ENCODE data around the gene PLA2G4A.

The PLA2G4A gene

GRCh38 chr1:186978596-186979556, 150.1 kb downstream of the PLA2G4A start:
- DNase-seq: no peak

- DNase-seq: no peak
Measured at GRCh38 chr1:186980400-186980799, 151.7 kb downstream of the PLA2G4A start.

GRCh38 chr1:186982116-186982515, 153.4 kb downstream of the PLA2G4A start:
- DNase-seq: no peak

GRCh38 chr1:186983327-186983726, 154.6 kb downstream of the PLA2G4A start:
- DNase-seq: no peak

GRCh38 chr1:186984959-186985358, 156.2 kb downstream of the PLA2G4A start:
- DNase-seq: no peak

- DNase-seq: peak in 1 of 2 donors; percentile 84
Measured at GRCh38 chr1:186985889-186986491, 157.2 kb downstream of the PLA2G4A start.

GRCh38 chr1:186987065-186987464, 158.3 kb downstream of the PLA2G4A start:
- no peak for DNase-seq

GRCh38 chr1:186987769-186988168, 159.0 kb downstream of the PLA2G4A start:
- no peak for DNase-seq

GRCh38 chr1:186993996-186994395, 165.2 kb downstream of the PLA2G4A start:
- DNase-seq: no peak

- DNase-seq: no peak
Measured at GRCh38 chr1:186994897-186995296, 166.1 kb downstream of the PLA2G4A start.

- no peak for DNase-seq
Measured at GRCh38 chr1:186996816-186997215, 168.1 kb downstream of the PLA2G4A start.

GRCh38 chr1:186997877-186998276, 169.1 kb downstream of the PLA2G4A start:
- no peak for DNase-seq

GRCh38 chr1:186999506-186999905, 170.8 kb downstream of the PLA2G4A start:
- DNase-seq: no peak

GRCh38 chr1:187001198-187001889, 172.6 kb downstream of the PLA2G4A start:
- DNase-seq: no peak

- DNase-seq: no peak
Measured at GRCh38 chr1:187003353-187003752, 174.6 kb downstream of the PLA2G4A start.

GRCh38 chr1:187006896-187007295, 178.1 kb downstream of the PLA2G4A start:
- no peak for DNase-seq

- DNase-seq: no peak
Measured at GRCh38 chr1:187009320-187009719, 180.6 kb downstream of the PLA2G4A start.

- no peak for DNase-seq
Measured at GRCh38 chr1:187010571-187011309, 182.0 kb downstream of the PLA2G4A start.

GRCh38 chr1:187013582-187014200, 184.9 kb downstream of the PLA2G4A start:
- DNase-seq: no peak

- no peak for DNase-seq
Measured at GRCh38 chr1:187018291-187018690, 189.5 kb downstream of the PLA2G4A start.

GRCh38 chr1:187027253-187027652, 198.5 kb downstream of the PLA2G4A start:
- DNase-seq: no peak

- DNase-seq: no peak
Measured at GRCh38 chr1:187032316-187032981, 203.7 kb downstream of the PLA2G4A start.

Data from hippocampal formation (tissue), 2 donors.